Activated effector memory CD4-positive, alpha-beta T cell treated with anti-CD3 and anti-CD28 coated beads, Interleukin-2, amount 50 U/mL, for 16 hours (primary cell): Measurements from ENCODE around the gene GALNT2.
A peak's percentile ranks its signal among the peaks of the same experiment; 100 is the strongest.

Experiments used
- DNase-seq: peaks from one replicate; pipeline ENCODE4 v3.0.0-alpha.2; 2020

GALNT2 gene

DNA sequence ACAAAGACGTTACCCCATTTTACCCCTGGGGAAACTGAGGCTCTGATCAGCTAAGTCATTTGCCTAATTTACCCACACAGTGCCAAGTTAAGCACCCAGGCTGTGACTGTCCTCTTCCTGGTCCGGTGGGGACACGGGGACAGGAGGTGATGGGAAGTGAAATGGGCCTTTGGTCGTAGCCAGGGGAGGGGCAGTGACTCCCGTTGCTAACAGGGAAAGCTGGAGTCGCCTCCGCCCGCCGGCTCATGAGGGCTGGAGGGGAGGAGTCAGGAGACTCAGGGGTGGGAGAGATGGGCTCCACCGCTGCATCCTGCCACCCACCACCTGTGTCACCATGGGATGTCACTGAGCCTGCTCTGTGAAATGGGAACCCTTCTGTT, 219.8 kb downstream of the GALNT2 start:
- no peak for DNase-seq

DNA sequence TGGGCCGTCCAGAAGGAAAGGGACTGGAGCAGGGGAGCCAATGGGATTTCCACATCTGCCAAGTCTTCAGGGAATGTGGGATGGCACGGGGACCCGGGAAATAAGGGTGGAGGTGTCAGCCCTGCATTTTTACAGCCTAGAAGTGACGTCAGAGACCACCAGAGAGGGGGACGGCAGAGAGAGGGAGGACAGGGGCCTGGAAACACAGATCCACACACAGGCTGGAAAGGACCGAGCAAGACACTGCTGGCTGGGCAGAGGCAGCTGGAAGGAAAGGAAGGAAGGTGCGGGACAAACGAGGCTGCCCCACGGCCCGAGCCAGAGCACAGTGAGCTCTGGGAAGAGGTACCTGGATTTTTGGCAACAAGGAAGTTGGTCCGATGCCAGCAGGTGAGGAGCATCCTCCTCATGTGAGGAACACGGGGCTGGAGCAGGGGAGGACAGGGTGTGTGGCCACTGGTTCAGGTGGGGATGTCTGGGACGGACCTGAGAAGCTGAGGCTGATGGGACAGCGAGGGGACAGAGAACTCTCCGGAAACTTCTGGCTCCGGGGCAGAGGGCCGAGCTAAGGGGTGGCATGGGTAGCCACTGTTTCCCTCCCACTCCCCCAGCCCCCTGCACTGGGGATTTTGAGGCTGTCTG, 220.8 kb downstream of the GALNT2 start:
- DNase-seq = no peak

DNA sequence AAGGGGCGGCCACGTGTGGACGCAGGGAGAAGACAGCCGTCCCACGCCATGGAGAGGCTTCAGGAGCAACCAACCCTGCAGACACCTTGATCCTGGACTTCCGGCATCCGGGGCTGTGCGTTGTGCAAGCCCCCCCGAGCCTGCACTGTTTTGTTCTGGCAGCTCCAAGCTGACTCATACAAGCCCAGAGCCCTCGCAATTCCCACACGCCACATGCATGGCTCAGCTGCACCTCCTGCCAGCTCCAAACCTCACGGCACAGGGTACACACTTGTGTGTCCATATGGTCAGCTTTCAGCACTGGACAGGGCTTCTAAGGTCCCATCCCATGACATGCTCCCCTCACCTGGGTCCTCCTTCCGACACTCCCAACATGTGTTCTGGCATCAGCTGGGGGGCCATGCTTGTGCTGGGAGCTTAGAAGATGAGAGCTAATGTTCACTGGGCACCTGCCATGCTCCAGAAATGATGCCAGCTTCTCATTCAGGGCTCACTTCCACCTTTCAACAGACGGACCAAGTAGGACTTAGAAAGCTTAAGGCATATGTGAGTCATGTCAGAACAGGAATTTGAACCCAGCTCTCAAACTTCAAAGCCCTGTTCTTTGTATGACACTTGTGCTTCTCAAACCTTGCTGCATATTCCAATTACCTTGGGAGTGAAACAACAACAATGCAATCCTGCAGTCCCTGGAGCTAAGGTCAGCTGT, 221.8 kb downstream of the GALNT2 start:
- DNase-seq = peak; percentile 52

- DNase-seq = no peak
Observed at GRCh38 chr1:230289350-230289644, 222.3 kb downstream of the GALNT2 start.

GRCh38 chr1:230291731-230292620, 224.9 kb downstream of the GALNT2 start:
- DNase-seq = peak; percentile 42

- peak; percentile 25 for DNase-seq
Observed at GRCh38 chr1:230292689-230293389, 225.8 kb downstream of the GALNT2 start.

DNA sequence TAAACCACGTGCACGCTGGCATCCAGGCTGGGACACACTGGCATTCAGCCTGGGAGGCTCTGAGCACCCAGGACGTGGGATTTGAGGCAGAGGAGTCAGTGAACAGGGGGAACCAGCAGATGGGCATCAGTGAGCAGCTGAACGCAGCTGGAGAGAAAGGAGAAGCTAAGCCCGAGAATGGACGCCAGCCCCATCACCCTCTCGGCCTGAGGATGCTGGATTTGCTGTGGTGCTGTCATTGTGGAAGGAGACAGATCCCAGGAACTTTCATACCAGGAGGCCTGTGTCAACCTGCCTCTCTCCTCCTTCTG, 226.3 kb downstream of the GALNT2 start:
- DNase-seq = peak; percentile 47

DNA sequence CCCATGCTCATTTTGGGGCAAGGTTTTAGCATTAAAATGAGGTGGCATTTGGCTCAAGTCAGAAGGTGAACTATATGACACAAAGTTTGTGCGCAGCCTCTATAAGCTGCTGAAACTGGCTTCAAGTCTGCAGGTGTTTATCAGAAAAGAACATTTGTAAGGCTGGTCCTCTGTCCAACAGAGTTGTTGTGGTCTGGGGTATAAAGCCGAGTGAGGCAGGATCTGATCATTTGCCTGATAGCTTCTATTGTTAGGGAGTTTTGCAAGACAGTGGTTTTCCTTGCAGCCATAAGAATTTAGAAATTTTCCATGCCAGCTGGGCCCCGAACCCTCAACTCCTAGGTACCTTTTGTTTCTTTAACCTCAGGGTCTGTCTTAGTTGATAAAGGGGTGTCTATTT, 228.3 kb downstream of the GALNT2 start:
- no peak for DNase-seq

DNA sequence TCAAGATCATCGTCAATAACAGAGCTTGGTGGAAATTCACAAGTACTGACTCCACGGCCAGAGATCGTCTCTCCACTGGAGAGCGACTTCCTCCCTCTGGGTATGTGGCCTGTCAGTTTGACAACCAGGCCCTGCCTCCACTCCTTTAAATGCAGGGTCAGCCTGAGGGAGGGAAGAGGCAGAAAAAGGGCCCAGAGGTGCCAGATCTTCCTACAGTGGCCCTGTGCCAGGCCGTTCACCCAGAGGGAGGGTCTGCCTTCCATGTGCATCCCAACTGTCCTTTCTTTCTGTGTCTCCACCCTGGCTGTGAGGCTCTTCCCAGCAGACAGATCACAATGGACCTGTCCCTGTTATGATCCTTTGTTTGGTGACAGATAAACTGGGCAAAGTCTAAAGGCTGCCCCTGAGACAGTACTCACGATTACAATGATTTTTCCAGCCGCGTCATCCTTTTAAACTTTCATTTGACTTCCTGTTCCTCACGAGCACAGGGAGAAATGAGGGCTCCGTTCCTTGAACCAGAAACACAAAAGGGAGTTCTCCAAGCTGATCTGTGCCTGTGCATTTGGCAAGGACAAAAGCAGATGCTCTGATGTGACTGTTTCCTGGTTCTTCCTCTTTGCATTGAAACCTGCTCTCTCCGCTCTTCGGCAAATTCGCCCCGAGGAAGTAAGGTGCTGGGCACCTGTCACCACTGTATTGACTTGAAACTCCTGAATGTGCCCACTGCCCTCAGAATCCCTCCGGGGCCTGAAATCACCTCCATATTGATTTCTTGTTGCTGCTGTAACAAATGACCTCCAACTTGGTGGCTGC, 232.4 kb downstream of the GALNT2 start:
- peak; percentile 16 for DNase-seq

DNA sequence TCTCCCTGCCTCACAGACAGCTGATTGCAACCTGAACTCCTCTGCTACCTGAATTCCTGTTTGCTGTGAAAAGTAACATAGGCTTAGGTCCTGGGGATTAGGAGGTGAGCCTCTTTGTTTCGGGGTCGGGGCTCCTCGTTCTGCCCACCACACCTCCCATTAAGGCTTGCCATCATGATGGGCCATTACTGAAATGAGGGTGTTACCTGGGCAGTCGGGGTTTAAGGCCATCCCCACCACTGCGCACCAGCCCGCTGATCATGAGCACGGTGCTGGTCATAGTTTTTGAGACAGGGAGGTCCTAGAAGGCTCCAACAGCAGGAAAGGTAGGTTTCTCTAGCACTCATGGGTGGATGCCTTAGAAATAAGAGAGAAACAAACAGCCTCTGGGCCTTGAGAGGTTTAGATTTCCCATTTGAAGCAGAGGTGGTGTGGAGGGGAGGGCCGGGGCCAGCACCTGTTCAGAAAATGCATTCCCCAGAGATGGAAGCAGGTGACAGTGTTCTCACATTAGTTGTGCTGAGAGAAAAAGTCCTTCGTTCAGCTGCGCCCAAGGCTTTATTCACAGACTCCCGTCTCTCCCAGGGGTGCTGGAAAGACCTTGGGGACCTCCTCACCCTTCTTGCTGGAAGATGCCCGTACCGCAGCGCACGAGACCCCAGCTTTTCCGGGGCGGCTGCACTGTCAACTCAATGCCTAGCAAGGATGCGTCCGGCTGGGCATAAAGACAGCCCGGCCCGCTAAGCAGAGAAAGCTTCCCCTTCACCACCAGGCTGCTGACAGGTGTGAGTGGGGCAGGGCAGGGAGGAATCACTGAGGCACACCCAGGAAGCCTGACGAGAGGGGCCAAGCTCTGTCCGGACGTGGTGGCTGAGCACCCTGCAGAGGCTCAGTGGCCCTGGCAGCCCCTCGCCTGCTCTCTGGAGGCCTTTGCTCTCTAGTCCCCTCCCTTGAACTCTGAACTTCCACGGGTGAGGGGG, 233.6 kb downstream of the GALNT2 start:
- DNase-seq = no peak

DNA sequence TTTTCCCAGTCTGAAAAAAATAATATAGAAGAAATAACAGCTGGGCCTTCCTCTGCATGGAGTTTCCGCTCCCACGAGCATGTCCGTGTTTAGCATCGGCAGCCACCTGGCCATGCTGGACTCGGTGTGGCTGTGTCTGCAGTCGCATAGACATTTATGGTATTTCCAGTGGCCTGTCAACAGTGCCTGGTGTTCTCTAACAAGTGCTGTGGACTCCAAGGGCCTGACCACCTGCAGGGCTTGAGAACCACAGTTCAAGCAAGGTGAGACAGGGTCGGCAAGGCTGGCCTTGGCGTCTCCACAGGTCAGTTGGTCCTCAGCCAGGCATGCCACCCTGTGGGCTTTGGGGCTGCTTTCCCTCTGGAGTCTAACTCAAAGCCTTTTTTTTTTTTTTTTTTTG, 234.3 kb downstream of the GALNT2 start:
- DNase-seq = no peak

DNA sequence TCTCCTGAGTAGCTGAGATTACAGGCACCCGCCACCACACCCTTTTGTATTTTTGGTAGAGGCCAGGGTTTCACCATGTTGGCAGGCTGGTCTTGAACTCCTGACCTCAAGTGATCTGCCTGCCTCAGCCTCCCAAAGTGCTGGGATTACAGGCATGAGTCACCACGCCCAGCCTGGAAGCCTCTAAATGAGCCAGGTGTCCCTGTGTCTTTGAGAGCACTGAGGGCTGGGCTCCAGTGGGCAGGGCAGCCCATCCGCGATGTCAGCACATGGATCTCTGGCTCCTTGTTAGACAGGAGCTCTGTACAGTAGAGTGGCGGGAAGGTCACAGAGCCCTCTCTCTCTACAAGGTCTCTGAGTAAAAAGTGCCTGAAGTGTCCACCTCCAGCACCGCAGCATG, 234.8 kb downstream of the GALNT2 start:
- no peak for DNase-seq

DNA sequence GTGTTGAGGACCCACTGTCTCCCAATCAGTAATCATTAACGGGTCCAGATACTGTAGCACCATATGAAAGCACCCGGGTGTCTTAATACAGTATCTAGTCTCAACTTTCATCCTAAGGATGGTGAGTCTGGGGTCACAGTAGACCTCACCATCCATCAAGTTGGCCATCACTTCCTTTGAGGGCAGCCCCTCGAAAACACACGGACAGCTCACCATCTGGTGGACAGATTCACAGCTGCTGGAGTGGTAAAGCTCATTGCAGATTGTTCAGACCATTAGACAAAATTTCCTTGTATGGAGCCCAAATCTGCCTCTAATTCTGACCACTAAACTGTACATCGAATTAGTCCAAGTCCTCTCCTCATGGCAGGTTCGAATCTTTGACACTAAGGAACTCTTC, 236.0 kb downstream of the GALNT2 start:
- DNase-seq = no peak

GRCh38 chr1:230303822-230304221, 236.8 kb downstream of the GALNT2 start:
- no peak for DNase-seq

DNA sequence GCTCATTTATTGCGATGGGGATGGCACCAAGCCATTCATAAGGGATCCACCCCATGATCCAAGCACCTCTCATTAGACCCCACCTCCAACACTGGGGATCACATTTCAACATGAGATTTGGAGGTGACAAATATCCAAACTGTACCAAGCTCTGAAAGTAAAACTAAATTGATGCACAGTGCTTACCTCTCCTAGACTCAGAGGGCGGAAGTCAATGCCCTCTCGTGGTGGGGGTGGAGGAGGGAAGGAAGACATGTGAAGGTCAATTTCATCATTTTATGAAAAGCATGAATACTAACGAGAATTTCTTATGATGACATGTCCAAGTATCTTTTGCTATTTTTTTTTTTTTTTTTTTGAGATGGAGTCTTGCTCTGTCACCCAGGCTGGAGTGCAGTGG, 239.1 kb downstream of the GALNT2 start:
- peak; percentile 70 for DNase-seq

DNA sequence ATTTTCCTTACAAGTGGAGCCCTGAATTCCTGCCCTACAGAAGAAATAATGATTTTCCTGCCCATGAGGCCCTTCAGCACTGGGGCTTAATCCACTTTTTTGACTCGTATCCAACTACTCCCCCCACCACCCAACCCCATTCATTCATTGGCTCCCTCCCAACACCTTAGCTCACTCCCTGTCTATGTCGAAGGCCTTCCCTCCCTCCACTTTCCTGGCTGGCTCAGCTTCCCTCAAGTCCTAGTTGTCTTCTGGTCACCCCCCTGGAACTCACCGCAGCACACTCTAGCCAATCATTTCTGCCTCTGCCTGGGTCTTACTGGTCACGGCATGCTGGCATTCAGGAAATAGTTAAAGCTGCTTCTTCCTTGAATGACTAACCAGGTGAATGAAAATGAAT, 240.2 kb downstream of the GALNT2 start:
- no peak for DNase-seq

DNA sequence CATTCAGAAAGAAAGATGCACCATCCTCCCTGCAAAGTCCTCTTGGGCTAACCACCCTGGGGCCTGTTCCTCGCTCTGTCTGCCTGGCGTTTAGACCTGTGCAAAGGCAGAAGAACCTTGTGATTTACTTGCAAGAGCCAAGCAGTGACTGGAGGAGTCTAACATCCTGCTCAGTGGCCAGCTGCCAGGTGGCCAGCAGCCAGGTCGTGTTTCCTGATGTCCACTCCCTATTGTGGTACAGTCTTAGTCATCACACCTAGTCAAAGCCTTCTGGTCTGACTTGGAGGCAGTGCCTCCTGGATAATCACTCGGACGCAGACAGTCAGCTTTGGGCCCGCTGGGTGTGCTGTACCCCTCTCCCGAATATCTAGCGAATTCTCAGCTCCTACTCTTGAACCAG, 241.0 kb downstream of the GALNT2 start:
- no peak for DNase-seq

DNA sequence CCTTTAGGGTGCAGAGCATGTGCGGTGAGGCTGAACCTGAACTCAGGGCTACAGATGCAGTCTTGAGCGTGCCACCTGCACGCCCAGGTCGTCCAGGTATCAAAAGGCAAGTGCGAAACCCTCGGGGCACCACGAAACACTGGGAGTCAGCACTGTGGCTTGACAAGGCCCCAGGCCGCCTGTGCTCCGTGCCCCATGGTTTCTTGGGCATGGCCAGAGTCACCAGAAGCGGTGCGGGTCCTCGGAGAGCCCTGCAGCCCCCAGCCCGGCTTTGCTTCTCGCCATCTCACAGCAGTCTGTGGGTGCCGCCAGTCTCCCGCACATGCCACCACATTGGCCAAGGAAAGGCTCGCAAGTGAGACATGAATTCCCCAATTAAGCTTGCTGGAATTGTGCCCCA, 241.8 kb downstream of the GALNT2 start:
- no peak for DNase-seq

GRCh38 chr1:230309646-230310177, 242.7 kb downstream of the GALNT2 start:
- no peak for DNase-seq

DNA sequence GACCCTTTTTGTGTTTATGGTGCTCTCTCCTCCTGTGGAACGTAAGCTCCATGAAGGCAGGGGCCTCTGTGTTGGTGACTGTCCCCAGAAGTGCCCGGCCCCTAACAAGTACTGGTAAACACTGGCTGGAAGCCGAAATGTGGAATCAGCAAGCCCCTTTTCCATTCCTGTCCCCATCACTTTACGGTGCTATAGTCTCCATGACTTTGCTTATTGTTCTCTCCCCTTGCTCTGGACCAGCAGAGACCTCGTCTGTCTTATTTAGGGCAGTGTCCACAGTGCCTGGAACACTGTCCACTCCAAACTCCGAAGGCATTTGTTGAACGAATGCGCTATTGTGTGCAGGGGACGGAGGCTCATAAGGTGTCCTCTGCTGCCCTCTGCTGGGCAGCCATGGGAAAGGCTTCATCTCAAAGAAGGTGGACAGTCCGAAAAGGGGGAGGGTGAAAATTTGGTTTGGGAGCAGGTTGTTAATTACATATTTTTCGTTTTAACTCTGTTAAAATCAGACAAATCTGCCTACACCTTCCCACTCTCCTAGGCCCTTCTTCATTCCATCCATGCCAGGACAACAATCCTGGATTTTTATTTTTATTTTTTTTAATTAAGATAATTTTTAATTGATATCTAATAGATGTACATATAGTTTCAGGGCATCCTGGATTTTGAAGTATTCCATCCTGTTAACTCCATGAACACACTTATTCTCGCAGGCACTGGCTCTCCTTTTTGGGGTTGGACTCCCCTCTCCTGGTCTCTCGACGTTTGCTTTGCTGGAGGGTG, 243.5 kb downstream of the GALNT2 start:
- peak; percentile 86 for DNase-seq
